NB4 (cell line): ENCODE results near the gene IFT81.

Source experiments
- CTCF ChIP-seq: IDR thresholded peaks from one replicate; pipeline ENCODE4 v1.5.1; 2012; ENCODE audit warnings: low read depth, low read length
- MAX ChIP-seq: IDR thresholded peaks from 2 replicates; pipeline ENCODE4 v1.6.1; 2011; ENCODE audit warnings: low read depth, low read length
- MYC ChIP-seq: IDR thresholded peaks from 2 replicates; pipeline ENCODE4 v1.6.1; 2011; ENCODE audit warnings: low read depth, low read length
- POLR2A ChIP-seq: IDR thresholded peaks from 2 replicates; pipeline ENCODE4 v1.6.1; 2011; ENCODE audit warnings: mild to moderate bottlenecking; ENCODE audit not compliant: insufficient read length; ENCODE audit errors: extremely low read depth

GRCh38 chr12:110253176-110253575 lies 129.0 kb downstream of the IFT81 start:
- no peak for TF ChIP-seq CTCF
- TF ChIP-seq MYC: no peak
- TF ChIP-seq POLR2A: no peak
- TF ChIP-seq MAX: no peak
